ENCODE data around the gene BARX1.

The BARX1 gene

GRCh38 chr9:93952784-93953495 is 2.2 kb downstream of the BARX1 start:
- Histone ChIP-seq H3K79me2 (ENCODE audit: insufficient read depth, low read length) (no peaks in the 10 kb centered on the region), H3K36me3 (ENCODE audit: low read length) (no peaks in the 10 kb centered on the region), H4K20me1 (ENCODE audit: low read depth, low read length) (no peaks in the 10 kb centered on the region), H3K27ac (ENCODE audit: low read depth, low read length) (no peak overlapping the region), H3K4me3 (ENCODE audit: insufficient read depth, low read length, poor library complexity, severe bottlenecking) (no peak overlapping the region), H3K4me2 (ENCODE audit: low read depth, low read length, poor library complexity, severe bottlenecking) (no peak overlapping the region), H2AFZ (ENCODE audit: low read depth, low read length, severe bottlenecking) (no peak overlapping the region), H3F3A (ENCODE audit: insufficient read depth) (no peaks in the 10 kb centered on the region), H3K9me2 (replicated peaks; ENCODE audit: insufficient read depth, low read length) (no peaks in the 10 kb centered on the region), H3K27me3 (ENCODE audit: low read length) (no peaks in the 10 kb centered on the region), H3K9me3 (ENCODE audit: insufficient read depth, low read length) (no peaks in the 10 kb centered on the region), H3K9ac (ENCODE audit: low read length) (no peak overlapping the region)
- TF ChIP-seq EZH2phosphoT487 (conservative IDR thresholded peaks at IDR 0.05; ENCODE audit: low read length) = no peak
- no peak for TF ChIP-seq CTCF (IDR thresholded peaks at IDR 0.05; ENCODE audit: insufficient read depth, low read length, poor library complexity, severe bottlenecking)

GRCh38 chr9:93952119-93952783 is 2.9 kb downstream of the BARX1 start:
- no peak overlapping the region for H2AFZ ChIP-seq (ENCODE audit: low read depth, low read length, severe bottlenecking)
- H3F3A ChIP-seq (ENCODE audit: insufficient read depth) = no peaks in the 10 kb centered on the region
- no peaks in the 10 kb centered on the region for H3K36me3 ChIP-seq (ENCODE audit: low read length)
- TF ChIP-seq CTCF (IDR thresholded peaks at IDR 0.05; ENCODE audit: insufficient read depth, low read length, poor library complexity, severe bottlenecking) (no peak), EZH2phosphoT487 (conservative IDR thresholded peaks at IDR 0.05; ENCODE audit: low read length) (no peak)
- H3K27ac ChIP-seq (ENCODE audit: low read depth, low read length) = no peak overlapping the region
- H3K9me3 ChIP-seq (ENCODE audit: insufficient read depth, low read length) = no peaks in the 10 kb centered on the region
- H3K79me2 ChIP-seq (ENCODE audit: insufficient read depth, low read length) = no peaks in the 10 kb centered on the region
- no peaks in the 10 kb centered on the region for H4K20me1 ChIP-seq (ENCODE audit: low read depth, low read length)
- no peaks in the 10 kb centered on the region for H3K9me2 ChIP-seq (replicated peaks; ENCODE audit: insufficient read depth, low read length)
- no peak overlapping the region for H3K9ac ChIP-seq (ENCODE audit: low read length)
- H3K4me2 ChIP-seq (ENCODE audit: low read depth, low read length, poor library complexity, severe bottlenecking) = no peak overlapping the region
- H3K4me3 ChIP-seq (ENCODE audit: insufficient read depth, low read length, poor library complexity, severe bottlenecking) = no peak overlapping the region
- no peaks in the 10 kb centered on the region for H3K27me3 ChIP-seq (ENCODE audit: low read length)

DNA sequence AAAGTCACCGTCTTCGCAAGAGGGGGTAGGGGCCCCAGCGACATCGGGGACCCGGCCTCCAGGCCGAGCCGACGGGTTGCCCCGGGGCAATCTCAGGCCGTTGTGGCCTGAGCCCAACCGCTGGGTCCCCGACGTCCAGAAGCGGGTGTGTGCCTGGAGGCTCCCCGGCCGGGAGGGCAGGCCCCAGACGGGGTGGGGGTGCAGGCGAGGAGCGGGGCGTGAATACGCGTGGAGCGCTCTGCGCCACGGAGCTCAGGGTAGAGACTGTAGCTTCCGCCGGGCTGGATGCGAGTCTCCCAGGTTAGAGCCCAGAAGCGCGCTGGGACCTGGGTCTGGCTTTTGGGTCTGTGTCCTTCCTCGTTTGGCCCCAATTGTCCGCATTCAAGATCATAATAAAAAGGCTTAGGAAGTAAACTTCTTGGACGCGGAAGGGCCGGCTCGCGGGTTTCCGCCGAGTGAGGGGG is 3.5 kb downstream of the BARX1 start:
- H3K9ac ChIP-seq (ENCODE audit: low read length) = no peak overlapping the region
- TF ChIP-seq CTCF (IDR thresholded peaks at IDR 0.05; ENCODE audit: insufficient read depth, low read length, poor library complexity, severe bottlenecking) (no peak), EZH2phosphoT487 (conservative IDR thresholded peaks at IDR 0.05; ENCODE audit: low read length) (no peak)
- no peak overlapping the region for H3K27ac ChIP-seq (ENCODE audit: low read depth, low read length)
- no peaks in the 10 kb centered on the region for H3K27me3 ChIP-seq (ENCODE audit: low read length)
- no peak overlapping the region for H2AFZ ChIP-seq (ENCODE audit: low read depth, low read length, severe bottlenecking)
- H3K9me2 ChIP-seq (replicated peaks; ENCODE audit: insufficient read depth, low read length) = no peaks in the 10 kb centered on the region
- no peaks in the 10 kb centered on the region for H3F3A ChIP-seq (ENCODE audit: insufficient read depth)
- no peaks in the 10 kb centered on the region for H3K9me3 ChIP-seq (ENCODE audit: insufficient read depth, low read length)
- H3K36me3 ChIP-seq (ENCODE audit: low read length) = no peaks in the 10 kb centered on the region
- no peak overlapping the region for H3K4me2 ChIP-seq (ENCODE audit: low read depth, low read length, poor library complexity, severe bottlenecking)
- no peak overlapping the region for H3K4me3 ChIP-seq (ENCODE audit: insufficient read depth, low read length, poor library complexity, severe bottlenecking)
- no peaks in the 10 kb centered on the region for H4K20me1 ChIP-seq (ENCODE audit: low read depth, low read length)
- H3K79me2 ChIP-seq (ENCODE audit: insufficient read depth, low read length) = no peaks in the 10 kb centered on the region
